Adrenal gland (tissue), 5 donors: ENCODE results near the gene AHCY.

Source experiments
- POLR2A ChIP-seq, 2 donors: fragments of 450-650 bp; IDR thresholded peaks; one replicate each; pipeline ENCODE4 v1.6.1; 2017; ENCODE audit warnings: antibody characterized with exemption in 2 of 2, mild to moderate bottlenecking in 2 of 2, moderate library complexity in 1 of 2
- TF ChIP-seq, protein P1 (sequence below), 6 experiments: fragments of 450-650 bp in 4 of 6; fragments of 200-600 bp in 2 of 6; sonication (generic) in 1 of 6; IDR thresholded peaks; 1 replicate in 5 of 6; 2 replicates in 1 of 6; pipeline versions ENCODE4 v1.5.1 to v1.8.0; 2016 to 2021; ENCODE audit warnings: antibody characterized with exemption in 6 of 6, mild to moderate bottlenecking in 2 of 6, moderate library complexity in 1 of 6
- donor health status: DM: no; HTN: no; CAD: no.

DNA sequence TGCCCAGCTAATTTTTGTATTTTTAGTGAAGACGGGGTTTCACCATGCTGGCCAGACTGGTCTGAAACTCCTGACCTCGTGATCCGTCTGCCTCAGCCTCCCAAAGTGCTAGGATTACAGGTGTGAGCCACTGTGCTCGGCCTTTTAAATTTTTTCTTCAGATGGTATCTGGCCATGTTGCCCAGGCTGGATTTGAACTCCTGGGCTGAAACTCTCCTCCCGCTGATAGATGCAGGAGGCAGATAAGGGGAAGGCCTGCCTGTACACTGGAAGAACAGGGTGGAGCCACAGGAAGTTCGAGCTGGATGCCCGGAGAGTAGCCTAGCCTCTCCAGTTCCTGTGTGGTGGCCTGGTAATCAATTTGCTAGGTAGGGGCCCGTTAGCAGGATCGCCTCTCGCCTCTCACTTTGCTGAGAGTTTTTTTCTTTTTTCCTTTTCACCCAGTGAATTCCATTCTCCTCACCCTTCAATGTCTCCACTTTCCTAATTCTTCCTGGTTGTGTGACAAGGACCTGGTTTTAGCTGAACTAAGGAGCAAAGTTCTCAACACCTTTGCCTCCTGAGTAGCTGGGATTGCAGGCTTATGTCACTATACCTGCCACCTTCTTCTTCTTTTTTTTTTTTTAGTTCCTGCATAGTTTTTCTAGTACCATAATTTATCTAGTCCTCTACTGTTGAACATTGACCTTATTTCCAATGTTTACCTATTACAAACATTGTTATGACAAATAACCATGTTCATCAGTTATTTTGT, 40.5 kb upstream of the AHCY start:
- no peak for TF ChIP-seq POLR2A (IDR thresholded peaks at IDR 0.05)
- TF ChIP-seq, protein P1, sequence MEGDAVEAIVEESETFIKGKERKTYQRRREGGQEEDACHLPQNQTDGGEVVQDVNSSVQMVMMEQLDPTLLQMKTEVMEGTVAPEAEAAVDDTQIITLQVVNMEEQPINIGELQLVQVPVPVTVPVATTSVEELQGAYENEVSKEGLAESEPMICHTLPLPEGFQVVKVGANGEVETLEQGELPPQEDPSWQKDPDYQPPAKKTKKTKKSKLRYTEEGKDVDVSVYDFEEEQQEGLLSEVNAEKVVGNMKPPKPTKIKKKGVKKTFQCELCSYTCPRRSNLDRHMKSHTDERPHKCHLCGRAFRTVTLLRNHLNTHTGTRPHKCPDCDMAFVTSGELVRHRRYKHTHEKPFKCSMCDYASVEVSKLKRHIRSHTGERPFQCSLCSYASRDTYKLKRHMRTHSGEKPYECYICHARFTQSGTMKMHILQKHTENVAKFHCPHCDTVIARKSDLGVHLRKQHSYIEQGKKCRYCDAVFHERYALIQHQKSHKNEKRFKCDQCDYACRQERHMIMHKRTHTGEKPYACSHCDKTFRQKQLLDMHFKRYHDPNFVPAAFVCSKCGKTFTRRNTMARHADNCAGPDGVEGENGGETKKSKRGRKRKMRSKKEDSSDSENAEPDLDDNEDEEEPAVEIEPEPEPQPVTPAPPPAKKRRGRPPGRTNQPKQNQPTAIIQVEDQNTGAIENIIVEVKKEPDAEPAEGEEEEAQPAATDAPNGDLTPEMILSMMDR (IDR thresholded peaks at IDR 0.05), result no peak
